ENCODE results near the gene ARSG. TPM values are rescaled to one million over a fixed set of nuclear protein-coding genes. Genes with fewer than 3 reads are reported as not detected.
A peak's percentile ranks its signal among the peaks of the same experiment; 100 is the strongest.
"Not testable (repeated sequence)": the region's sequence is repeated elsewhere in the genome, so short reads cannot be mapped to it uniquely, and the experiment has no call there.

ARSG gene
- total RNA-seq, 3 donors from 2014 or later, result 9.3 to 14.8 (median 9.5) TPM

DNA sequence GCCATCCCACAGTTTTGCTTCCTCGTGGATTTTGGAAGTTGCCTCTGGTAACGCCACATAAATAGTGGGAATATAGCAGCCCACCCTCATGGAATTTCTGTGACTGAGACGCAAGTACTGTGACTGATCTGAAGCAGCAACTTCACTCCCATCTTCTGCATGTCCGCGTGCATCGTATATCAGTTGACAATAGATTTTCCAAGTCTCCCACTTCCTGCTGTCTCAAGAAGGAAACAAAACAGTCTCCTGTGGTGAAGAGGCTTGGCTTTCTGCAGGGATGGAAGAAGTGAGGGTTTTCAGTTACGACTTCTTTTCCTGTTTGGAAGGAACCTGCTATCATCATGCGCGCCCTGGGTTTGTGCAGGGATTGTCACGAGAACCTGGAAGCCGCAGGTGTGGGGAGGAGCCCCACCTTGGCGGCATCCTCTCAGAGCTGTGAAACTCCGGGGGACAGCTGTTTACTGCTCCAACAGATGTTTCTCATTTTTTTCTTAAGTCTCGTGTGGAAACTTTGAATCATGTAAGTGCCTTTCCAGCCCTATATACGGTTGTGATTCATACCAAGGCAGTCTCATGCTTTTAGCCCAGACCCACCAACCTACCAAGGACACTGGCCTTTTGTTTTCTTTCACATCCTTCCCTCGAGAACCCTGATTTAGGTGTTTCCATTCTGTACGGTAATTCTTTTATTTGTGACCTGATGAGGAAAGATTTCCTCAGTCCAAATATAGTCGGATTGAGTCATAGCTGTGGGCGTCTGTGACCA lies 108.5 kb downstream of the ARSG start:
- Histone ChIP-seq H3K36me3 (no peaks in the 10 kb centered on the region), H3K4me1 (no peaks in the 10 kb centered on the region), H3K27ac (peak overlapping the region; percentile 52 to 62), H3K27me3 (no peaks in the 10 kb centered on the region), H3K4me3 (no peak overlapping the region), H3K9me3 (peaks cover 6% of the 10 kb centered on the region in 2 donors)
- no peak for DNase-seq (ENCODE audit: low spot score in 2 of 2)
- intact Hi-C loops (cut with DNase I; ENCODE audit: low total_unique reads), result no loop called here
- TF ChIP-seq POLR2AphosphoS5 (IDR thresholded peaks at IDR 0.05) (no peak), POLR2A (IDR thresholded peaks at IDR 0.05) (no peak)
- TF ChIP-seq, protein P1, sequence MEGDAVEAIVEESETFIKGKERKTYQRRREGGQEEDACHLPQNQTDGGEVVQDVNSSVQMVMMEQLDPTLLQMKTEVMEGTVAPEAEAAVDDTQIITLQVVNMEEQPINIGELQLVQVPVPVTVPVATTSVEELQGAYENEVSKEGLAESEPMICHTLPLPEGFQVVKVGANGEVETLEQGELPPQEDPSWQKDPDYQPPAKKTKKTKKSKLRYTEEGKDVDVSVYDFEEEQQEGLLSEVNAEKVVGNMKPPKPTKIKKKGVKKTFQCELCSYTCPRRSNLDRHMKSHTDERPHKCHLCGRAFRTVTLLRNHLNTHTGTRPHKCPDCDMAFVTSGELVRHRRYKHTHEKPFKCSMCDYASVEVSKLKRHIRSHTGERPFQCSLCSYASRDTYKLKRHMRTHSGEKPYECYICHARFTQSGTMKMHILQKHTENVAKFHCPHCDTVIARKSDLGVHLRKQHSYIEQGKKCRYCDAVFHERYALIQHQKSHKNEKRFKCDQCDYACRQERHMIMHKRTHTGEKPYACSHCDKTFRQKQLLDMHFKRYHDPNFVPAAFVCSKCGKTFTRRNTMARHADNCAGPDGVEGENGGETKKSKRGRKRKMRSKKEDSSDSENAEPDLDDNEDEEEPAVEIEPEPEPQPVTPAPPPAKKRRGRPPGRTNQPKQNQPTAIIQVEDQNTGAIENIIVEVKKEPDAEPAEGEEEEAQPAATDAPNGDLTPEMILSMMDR (IDR thresholded peaks at IDR 0.05), result no peak

DNA sequence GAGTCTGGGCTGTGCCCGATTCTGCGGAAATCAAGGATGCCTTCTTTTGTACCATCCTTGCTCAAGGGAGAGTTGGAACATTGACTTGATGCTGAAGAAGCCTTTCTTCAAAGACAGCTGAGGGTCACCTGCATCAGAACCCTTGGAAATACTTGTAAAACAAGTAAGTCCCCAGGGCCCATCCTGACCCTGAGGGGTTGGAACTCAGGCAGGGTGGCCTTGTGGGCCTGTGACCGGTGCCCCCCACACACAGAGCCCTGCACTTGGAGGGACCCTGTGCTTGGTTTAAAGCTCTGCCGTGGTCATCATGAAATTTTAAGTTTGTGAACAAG lies 109.1 kb downstream of the ARSG start:
- TF ChIP-seq POLR2AphosphoS5 (IDR thresholded peaks at IDR 0.05) (no peak), POLR2A (IDR thresholded peaks at IDR 0.05) (no peak)
- TF ChIP-seq, protein P1 (IDR thresholded peaks at IDR 0.05), result no peak
- intact Hi-C loops (cut with DNase I; ENCODE audit: low total_unique reads), result no loop called here
- Histone ChIP-seq H3K4me3 (no peak overlapping the region), H3K36me3 (no peaks in the 10 kb centered on the region), H3K9me3 (peaks cover under 1% of the 10 kb centered on the region in 2 donors), H3K27me3 (no peaks in the 10 kb centered on the region), H3K4me1 (no peaks in the 10 kb centered on the region), H3K27ac (peak overlapping the region; percentile 52 to 62)
- no peak for DNase-seq (ENCODE audit: low spot score in 2 of 2)

DNA sequence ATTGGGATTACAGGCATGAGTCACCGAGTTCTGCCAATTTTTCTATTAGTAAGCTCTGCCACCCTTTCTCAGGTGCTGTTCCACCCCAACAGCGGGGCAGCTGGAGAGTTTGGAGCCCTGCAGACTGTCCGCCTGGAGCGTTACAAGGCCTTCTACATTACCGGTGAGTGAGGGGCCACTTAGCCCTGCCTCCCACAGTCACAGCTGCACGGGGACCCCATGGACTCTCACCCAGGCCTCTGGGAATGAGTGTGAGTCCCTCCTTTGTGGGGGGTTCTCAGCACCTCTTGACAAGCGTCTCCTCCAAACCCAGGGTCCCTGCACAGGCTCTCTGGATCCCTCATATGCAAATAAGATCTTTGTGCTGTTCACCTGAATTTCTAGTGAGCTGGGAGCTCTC lies 110.0 kb downstream of the ARSG start:
- Histone ChIP-seq H3K36me3 (no peaks in the 10 kb centered on the region), H3K4me3 (no peak overlapping the region), H3K27ac (no peak overlapping the region), H3K4me1 (no peaks in the 10 kb centered on the region), H3K27me3 (no peaks in the 10 kb centered on the region), H3K9me3 (peaks cover 0 to under 1% of the 10 kb centered on the region in 2 donors)
- no peak for DNase-seq (ENCODE audit: low spot score in 2 of 2)
- intact Hi-C loops (cut with DNase I; ENCODE audit: low total_unique reads), result no loop called here
- TF ChIP-seq, protein P1 (IDR thresholded peaks at IDR 0.05), result no peak
- TF ChIP-seq POLR2A (IDR thresholded peaks at IDR 0.05) (no peak), POLR2AphosphoS5 (IDR thresholded peaks at IDR 0.05) (no peak)

DNA sequence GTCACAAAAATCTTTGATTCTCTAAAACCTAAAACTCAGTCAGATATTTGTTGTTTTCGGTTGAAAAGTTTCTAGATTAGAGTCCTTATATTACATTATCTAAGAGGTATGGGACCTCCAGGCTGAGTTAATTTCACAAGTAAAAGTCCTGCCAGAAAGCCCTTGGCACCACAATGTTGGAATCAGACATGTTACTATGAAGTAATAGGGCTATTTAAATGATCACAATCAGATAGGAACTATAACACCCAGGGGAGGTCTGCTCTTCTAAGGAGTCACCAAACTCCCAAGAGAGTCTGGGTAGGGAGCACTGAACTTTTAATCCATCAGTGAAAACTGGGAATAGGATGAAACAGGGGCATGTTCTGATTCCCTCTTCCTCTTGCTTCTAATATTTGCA lies 111.8 kb downstream of the ARSG start:
- Histone ChIP-seq H3K27ac (peak overlapping the region in 1 of 2 donors; percentile 3), H3K36me3 (no peaks in the 10 kb centered on the region), H3K9me3 (peaks cover 0 to 6% of the 10 kb centered on the region in 2 donors), H3K27me3 (no peaks in the 10 kb centered on the region), H3K4me3 (no peak overlapping the region), H3K4me1 (no peaks in the 10 kb centered on the region)
- TF ChIP-seq POLR2A (IDR thresholded peaks at IDR 0.05), result no peak
- intact Hi-C loops (cut with DNase I; ENCODE audit: low total_unique reads), result no loop called here
- no peak for DNase-seq (ENCODE audit: low spot score in 2 of 2)

DNA sequence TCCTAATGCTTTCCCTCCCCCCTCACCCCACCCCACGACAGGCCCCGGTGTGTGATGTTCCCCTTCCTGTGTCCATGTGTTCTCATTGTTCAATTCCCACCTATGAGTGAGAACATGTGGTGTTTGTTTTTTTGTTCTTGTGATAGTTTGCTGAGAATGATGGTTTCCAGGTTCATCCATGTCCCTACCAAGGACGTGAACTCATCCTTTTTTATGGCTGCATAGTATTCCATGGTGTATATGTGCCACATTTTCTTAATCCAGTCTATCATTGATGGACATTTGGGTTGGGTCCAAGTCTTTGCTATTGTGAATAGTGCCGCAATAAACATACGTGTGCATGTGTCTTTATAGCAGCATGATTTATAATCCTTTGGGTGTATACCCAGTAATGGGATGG lies 112.5 kb downstream of the ARSG start:
- H3K36me3 ChIP-seq; DNase-seq (ENCODE audit: low spot score in 2 of 2); intact Hi-C loops (cut with DNase I; ENCODE audit: low total_unique reads); H3K4me3 ChIP-seq; H3K27ac ChIP-seq; H3K9me3 ChIP-seq; H3K27me3 ChIP-seq; H3K4me1 ChIP-seq: not testable (repeated sequence)

DNA sequence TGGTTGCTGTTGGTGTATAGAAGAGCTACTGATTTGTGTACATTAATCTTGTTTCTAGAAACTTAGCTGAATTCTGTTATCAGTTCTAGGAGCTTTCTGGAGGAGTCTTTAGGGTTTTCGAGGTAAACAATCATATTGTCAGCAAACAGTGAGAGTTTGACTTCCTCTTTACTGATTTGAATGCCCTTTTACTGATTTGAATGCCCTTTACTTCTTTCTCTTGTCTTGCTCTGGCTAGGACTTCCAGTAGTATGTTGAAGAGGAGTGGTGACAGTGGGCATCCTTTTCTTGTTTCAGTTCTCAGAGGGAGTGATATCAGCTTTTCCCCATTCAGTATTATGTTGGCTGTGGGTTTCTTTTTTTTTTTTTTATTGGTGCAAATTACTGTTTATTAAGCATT lies 116.4 kb downstream of the ARSG start:
- H3K27me3 ChIP-seq; H3K4me3 ChIP-seq; H3K4me1 ChIP-seq; H3K27ac ChIP-seq; DNase-seq (ENCODE audit: low spot score in 2 of 2); intact Hi-C loops (cut with DNase I; ENCODE audit: low total_unique reads); H3K36me3 ChIP-seq; H3K9me3 ChIP-seq: not testable (repeated sequence)
